Measurements from ENCODE around the gene ZSCAN12.
A peak's percentile ranks its signal among the peaks of the same experiment; 100 is the strongest.

The ZSCAN12 gene

GRCh38 chr6:28353981-28354676, 45.4 kb downstream of the ZSCAN12 start:
- DNase-seq = no peak

GRCh38 chr6:28353356-28353755, 46.2 kb downstream of the ZSCAN12 start:
- no peak for DNase-seq

DNA sequence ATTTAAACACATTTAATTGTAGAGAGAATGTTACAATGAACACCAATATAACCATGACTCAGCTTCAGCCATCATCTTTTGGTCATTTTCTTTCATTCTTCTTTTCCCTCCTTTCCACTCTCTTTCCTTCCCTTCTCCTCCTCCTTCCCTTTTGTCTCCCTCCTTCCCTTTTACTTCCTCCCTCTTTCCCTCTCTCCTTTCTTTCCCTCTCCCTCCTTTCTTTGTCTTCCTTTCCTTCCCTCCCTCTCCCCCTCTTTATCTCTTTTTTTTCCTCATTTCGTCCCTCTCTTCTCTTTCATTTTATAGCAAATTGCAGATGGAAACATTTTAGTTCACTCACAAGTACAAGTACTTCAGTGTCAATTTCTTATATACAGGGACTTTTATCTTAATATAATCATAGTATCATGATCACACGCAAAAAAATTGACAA, 48.0 kb downstream of the ZSCAN12 start:
- DNase-seq = no peak

- DNase-seq = no peak
These were observed 48.5 kb downstream of the ZSCAN12 start for GRCh38 chr6:28351087-28351486.

- peak; percentile 84 for DNase-seq
These were observed 49.4 kb downstream of the ZSCAN12 start, which contains the start of gene ZKSCAN3 for GRCh38 chr6:28349892-28350737. Gene ZKSCAN3 (plus strand): TSS chr6:28349947. CDS start chr6:28359587, 9,640 bp downstream.

DNA sequence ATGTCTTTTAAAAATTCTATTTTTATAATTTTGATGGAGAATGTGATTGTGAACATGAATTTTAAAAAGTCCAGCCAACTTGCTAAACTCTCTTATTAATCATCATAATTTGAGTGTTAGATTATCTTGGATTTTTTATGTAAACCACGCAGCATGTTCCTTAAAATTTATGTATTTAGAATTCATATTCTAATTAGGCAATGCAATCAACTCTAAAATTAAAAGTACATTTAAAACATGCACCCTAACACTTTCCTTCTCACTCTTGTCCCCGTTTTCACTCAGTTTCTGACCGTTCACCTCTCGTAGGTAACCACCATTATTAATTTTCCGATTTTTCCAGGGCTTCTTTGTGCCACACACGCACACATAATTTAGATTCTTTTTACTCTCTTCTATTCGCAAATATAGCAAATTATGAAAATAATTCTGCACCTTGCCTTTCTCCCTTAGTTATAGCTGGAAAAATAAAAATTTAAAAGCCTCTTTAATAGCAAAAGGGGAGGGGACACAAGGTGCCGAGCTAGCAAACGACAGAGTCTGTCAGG, 50.1 kb downstream of the ZSCAN12 start:
- no peak for DNase-seq

DNA sequence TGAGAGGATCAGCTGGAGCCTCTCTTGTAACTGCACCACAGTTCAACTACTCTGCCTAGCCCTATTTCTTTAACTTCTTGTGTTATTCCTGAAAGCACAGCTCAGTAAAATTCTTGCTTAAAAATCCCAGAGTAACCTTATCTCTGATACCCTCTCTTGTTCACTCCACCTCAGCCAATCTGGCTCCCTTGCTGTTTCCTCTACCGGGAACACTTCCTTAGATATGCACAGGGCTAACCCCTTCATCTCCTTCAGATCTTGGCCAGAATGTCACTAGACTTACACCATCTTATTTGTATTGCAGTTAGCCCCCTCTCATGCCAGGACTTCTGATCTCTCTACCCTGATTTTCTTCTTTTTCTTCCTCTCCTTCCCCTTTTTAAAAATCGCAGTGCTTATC, 52.4 kb downstream of the ZSCAN12 start:
- DNase-seq = no peak

- DNase-seq = no peak
These were observed 54.3 kb downstream of the ZSCAN12 start for GRCh38 chr6:28345201-28345600.

GRCh38 chr6:28343898-28344677, 55.5 kb downstream of the ZSCAN12 start:
- no peak for DNase-seq

DNA sequence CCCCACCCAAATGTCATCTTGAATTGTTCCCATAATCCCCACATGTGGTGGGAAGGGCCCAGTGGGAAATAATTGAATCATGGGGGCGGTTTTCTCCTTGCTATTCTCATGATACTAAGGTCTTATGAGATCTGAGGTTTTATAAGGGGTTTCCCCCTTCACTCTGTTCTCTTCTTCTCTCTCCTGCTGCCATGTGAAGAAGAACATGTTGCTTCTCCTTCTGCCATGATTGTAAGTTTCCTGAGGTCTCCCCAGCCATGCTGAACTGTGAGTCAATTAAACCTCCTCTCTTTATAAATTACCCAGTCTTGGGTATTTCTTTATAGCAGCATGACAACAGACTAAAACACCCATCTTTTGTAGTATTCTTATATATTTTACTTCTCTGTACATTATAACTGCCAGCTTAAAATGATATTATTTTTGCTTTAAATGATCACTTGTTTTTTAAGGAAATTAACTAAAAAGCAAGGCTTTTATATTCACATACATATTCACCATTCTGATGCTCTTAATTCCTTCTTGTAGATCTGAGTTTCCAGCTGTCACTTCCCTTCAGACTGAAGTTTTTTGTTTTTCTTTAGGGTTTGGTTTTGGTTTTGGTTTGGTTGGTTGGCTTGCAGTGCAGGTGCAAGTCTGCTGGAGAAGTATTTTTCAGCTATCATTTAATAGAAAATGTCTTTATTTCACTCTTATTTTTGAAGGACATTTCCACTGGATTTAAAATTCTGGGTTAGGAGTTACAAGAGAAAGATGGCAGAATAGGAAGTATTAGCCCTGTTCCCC, 59.0 kb downstream of the ZSCAN12 start:
- no peak for DNase-seq

DNA sequence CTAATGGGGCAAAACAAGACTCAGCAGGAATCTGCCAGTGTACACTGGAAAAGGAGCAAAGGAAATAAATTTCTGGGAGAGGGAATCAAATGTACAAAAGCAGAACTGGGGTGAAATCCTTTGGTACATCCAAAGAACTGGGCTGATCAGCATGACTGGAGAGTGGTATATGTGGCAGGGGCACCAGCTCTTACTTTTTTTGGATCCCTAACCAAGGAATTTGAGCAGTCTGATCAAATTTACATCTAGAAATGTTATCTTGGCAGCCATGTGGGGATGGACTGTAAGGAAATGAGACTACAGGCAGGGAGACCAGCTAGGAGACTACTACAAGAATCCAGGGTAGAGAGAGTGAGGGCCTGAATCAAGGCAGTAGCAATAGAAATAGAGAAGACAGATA, 62.4 kb downstream of the ZSCAN12 start:
- no peak for DNase-seq

DNA sequence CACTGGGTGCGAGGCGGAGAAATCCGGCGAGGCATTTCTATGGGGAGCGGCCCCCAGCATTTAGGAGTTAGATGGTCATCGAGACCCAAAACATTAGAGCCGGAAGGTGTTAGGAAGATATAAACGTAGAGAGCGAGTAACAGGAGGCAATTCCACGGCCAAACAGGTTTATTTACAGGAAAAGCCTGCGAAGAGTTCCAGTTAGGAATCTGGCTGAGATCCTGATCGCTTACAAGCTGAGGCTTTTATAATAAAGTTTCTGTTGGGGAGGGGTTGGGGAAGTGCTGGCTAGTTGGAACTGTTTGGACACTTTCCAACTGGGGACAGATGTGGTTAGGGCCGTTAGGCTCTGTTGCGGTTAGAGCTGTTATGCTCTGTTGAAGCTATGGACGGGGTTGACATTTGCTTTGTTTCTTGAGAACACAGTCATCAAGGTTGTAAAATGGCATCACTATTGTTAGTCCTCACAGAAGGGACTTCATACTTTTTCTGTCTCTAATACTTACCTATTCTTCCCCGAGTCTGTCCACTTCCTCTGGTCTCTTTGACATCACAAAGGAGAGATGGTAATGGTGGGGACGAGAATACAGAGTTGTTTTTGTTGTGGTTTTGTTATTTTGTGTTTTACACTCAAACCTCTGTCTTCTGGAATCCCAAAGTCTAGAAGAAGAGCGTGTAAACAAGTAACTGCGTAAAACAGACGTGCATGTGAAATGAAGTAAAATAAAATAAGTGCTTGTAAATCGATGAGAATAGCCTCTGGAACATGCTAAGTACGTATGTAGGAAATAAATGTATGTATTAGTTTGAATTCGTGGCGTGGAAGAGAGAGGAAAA, 63.0 kb downstream of the ZSCAN12 start:
- DNase-seq = peak; percentile 31 to 70

GRCh38 chr6:28335564-28336283, 63.8 kb downstream of the ZSCAN12 start, which contains the start of gene ZSCAN31:
Gene ZSCAN31 (minus strand): TSS chr6:28336148. CDS start chr6:28329683, 6,465 bp downstream.
- DNase-seq = peak; percentile 94

- DNase-seq = no peak
These were observed 64.4 kb downstream of the ZSCAN12 start for GRCh38 chr6:28335040-28335563.

GRCh38 chr6:28334286-28335039, 65.1 kb downstream of the ZSCAN12 start:
- DNase-seq = peak in 1 of 2 donors; percentile 27

DNA sequence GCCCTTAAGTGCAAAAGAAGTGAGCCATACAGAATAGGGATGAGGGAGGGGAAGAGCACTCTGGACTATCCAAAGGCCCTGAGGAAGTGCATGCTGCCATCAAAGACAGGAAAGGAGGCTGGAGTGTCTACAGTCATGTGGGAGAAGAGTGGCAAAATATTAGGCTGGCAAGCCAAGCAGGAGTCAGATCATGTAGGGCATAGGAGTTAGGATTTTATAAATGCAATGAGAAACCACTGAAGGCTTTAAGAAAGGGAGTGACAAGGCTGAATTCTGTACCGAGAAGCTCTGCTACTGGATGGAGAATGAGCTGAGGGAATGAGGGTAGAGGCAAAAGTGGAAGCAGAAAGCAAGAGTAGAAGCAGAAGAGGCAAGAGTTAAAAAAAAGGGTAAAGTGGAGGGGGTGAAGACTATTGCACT, 65.9 kb downstream of the ZSCAN12 start:
- DNase-seq = no peak

- no peak for DNase-seq
These were observed 66.5 kb downstream of the ZSCAN12 start for GRCh38 chr6:28333047-28333446.

DNA sequence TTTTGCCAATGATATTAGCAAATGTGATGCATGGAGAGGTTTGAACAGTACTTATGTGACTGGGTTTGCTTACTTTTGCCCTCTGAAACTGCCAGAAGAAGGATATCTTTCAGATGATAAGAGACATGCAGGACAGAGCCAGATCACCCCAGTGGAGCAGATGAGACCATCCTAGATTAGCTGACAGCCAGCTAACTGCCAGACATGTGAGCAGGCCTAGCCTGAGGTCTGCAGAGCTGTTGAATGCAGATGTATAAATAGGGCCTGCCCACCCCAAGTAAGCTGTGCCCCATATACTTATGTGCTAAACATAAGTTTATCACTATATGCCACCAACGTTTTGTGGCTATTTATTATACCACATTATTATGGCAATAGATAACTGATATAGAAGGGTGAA, 69.5 kb downstream of the ZSCAN12 start:
- no peak for DNase-seq
